M059J (cell line): Measurements from ENCODE around the gene SNX18. TPM values are rescaled to one million over a fixed set of nuclear protein-coding genes. Genes with fewer than 3 reads are reported as not detected.
"Not testable (repeated sequence)": the region's sequence is repeated elsewhere in the genome, so short reads cannot be mapped to it uniquely, and the experiment has no call there.

ENCODE experiments used
- DNase-seq: peaks from one replicate; pipeline ENCODE4 v3.0.0-alpha.2; 2012; ENCODE audit warnings: low read depth
- total RNA-seq: library from RNA; depleted of rRNA; stranded (reverse); fragments of >200 nt; shearing (Covaris generic); gene quantifications from 2 replicates; pipeline ENCODE4 v1.2.3, GENCODE V29; 2014

Gene SNX18
- total RNA-seq, 1 experiment from 2014 or later: 23.9 TPM

DNA sequence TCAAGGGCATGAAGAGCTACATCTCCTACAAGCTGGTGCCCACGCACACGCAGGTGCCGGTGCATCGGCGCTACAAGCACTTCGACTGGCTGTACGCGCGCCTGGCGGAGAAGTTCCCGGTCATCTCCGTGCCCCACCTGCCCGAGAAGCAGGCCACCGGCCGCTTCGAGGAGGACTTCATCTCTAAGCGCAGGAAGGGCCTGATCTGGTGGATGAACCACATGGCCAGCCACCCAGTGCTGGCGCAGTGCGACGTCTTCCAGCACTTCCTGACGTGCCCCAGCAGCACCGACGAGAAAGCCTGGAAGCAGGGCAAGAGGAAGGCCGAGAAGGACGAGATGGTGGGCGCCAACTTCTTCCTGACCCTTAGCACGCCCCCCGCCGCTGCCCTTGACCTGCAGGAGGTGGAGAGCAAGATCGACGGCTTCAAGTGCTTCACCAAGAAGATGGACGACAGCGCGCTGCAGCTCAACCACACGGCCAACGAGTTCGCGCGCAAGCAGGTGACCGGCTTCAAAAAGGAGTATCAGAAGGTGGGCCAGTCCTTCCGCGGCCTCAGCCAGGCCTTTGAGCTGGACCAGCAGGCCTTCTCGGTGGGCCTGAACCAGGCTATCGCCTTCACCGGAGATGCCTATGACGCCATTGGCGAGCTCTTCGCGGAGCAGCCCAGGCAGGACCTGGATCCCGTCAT is 1.4 kb downstream of the SNX18 start:
- DNase-seq: no peak

DNA sequence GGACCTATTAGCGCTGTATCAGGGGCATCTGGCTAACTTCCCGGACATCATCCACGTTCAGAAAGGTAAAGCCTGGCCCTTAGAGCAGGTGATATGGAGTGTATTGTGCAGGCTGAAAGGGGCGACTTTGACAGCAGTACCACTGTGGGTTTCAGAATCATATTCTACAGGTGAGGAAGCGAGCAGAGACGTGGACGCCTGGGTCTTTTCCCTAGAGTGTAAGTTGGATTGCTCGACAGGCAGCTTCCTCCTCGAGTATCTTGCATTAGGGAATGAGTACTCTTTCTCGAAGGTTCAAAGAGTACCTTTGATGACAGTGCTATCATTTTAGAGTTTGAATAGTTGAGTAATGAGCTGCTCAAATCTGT is 1.9 kb downstream of the SNX18 start:
- no peak for DNase-seq

GRCh38 chr5:54520438-54520846 is 2.9 kb downstream of the SNX18 start:
- peak; percentile 66 for DNase-seq

DNA sequence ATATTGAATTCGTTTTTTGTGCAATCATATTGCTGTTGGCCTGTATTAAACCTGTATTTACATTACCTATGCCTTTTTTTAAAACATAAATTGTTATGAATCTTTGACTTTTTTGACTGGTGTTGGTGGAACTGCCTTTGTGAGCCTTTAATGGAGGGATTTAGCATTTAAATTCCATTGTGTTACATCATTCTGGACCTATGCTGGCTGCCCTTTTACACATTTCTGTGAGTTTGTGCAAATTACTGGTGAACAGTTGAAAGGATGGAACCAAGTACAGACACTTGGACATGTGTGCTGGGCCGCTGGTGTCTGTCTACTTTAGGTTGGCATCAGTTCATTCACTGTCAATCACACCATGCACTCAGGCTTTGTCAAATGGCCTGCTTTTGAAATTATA is 3.4 kb downstream of the SNX18 start:
- no peak for DNase-seq

DNA sequence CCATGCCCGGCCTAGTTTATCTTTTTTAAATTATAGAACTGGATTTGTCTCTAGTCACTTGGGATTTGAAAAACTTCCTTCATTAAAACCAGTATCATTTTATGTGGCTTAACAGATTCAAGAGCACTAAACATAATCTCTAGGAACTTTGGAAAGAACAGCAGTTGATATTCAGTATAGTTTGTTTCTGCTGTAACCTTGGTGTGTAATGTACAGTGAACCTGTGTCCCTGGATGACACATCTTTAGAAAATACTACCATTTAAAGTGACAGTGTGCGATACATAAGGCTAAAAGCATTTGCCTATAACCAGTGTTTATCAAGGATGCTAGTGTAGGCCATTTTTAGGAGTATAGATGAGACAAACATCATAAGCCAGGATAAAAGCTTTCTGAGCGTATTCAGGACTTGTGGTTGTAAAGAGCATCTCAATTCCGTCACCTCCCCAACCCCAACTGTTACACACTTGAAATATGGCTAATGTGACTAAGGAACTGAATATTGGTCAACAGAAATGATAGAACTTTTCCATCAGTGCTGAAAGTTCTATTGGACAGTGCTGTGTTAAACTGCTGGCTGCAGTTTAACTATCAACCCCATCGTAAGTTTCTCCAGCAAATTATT is 4.4 kb downstream of the SNX18 start:
- peak; percentile 29 for DNase-seq

DNA sequence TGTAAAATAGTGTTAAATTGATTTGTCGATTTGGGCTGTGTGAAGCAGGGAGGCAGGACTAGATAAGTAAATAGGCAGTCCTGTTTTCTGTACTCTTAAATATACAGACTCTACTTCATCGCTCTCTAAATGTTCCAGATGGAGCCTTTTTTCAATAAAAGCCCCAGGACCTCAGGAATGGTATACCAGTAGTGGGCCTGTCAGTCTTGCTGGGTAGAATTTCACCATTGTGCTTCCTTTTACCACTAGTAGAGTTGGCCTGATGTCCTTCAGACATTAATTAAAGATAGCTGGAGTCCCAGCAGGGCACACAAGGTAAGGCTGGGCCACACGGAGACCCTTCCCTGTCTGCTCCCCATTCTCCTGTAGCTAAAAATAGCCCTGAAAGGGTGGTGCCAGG is 6.0 kb downstream of the SNX18 start:
- no peak for DNase-seq

GRCh38 chr5:54524082-54524481 is 6.5 kb downstream of the SNX18 start:
- no peak for DNase-seq

DNA sequence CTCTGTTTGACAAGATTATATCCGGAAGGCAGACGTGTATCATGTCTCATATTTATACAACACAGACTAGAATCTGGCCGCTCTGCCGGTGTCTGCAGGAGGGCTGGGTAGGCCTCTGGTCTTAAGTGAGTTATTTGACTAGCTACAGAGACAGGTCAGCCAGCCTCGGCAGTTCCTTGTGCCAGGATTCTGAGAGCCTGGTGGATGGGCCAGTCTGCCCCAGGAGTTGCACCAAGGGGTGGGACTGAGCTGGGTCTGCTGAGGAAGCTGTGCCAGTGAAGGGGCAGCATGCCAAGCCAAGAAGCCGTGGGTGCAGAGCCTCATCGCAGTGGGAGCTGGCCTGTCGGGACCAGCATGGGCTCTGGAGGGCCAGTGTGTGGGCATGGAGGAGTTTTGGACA is 7.1 kb downstream of the SNX18 start:
- no peak for DNase-seq

GRCh38 chr5:54525261-54525660 is 7.7 kb downstream of the SNX18 start:
- DNase-seq: no peak

GRCh38 chr5:54525692-54526091 is 8.1 kb downstream of the SNX18 start:
- no peak for DNase-seq

DNA sequence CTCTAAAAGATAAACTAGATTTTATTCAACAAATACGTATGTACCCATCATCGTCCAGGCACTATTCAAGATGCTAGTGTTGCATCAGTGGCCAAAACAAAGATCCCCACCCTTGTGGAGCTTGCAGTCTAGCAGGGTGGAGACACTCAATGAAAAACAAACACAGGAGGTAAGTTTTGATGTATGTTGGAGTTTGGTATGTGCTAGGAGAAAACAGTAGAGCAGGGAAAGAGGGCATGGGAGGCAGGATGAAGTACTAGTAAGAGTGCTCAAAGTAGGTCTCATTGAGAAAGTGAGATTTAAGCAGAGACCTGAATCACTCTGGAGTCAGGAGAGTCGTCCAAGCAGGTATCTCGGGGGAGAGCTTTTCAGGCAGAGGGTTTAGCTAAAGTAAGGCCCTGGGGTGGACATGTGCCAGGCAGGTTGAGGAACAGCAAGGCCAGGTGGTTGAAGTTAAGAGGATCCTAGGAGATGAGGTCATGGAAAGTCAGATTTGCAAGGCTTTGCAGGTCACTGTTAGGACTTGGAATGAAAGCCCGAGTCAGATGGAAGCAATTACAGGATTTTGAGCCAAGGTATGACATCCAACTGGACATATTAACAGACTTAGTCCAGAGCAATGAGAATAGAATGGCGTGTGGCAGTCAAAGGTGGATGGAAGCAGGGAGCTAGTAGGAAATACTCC is 9.2 kb downstream of the SNX18 start:
- no peak for DNase-seq

GRCh38 chr5:54528633-54529209 is 11.2 kb downstream of the SNX18 start:
- no peak for DNase-seq

- peak; percentile 43 for DNase-seq
These were observed 12.0 kb downstream of the SNX18 start for GRCh38 chr5:54529565-54529964.

GRCh38 chr5:54531546-54531945 is 14.0 kb downstream of the SNX18 start:
- peak; percentile 31 for DNase-seq

- DNase-seq: no peak
These were observed 16.1 kb downstream of the SNX18 start for GRCh38 chr5:54533541-54534190.

GRCh38 chr5:54534191-54535004 is 16.8 kb downstream of the SNX18 start:
- no peak for DNase-seq

- no peak for DNase-seq
These were observed 17.7 kb downstream of the SNX18 start for GRCh38 chr5:54535149-54535844.

DNA sequence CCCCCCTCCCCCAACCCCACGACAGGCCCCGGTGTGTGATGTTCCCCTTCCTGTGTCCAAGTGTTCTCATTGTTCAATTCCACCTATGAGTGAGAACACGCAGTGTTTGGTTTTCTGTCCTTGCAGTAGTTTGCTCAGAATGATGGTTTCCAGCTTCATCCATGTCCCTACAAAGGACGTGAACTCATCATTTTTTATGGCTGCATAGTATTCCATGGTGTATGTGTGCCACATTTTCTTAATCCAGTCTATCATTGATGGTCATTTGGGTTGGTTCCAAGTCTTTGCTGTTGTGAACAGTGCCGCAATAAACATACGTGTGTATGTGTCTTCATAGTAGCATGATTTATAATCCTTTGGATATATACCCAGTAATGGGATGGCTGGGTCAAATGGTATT is 18.8 kb downstream of the SNX18 start:
- DNase-seq: not testable (repeated sequence)

DNA sequence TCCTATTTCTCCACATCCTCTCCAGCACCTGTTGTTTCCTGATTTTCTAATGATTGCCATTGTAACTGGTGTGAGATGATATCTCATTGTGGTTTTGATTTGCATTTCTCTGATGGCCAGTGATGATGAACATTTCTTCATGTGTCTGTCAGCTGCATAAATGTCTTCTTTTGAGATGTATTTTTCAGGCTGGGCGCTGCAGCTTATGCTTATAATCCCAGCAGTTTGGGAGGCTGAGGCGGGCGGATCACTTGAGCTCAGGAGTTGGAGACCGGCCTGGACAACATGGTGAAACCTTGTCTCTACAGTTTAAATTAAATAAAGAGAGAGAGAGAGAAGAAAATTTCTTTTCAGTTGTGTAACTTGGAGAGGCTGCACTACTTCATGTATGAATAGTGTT is 19.3 kb downstream of the SNX18 start:
- DNase-seq: not testable (repeated sequence)

DNA sequence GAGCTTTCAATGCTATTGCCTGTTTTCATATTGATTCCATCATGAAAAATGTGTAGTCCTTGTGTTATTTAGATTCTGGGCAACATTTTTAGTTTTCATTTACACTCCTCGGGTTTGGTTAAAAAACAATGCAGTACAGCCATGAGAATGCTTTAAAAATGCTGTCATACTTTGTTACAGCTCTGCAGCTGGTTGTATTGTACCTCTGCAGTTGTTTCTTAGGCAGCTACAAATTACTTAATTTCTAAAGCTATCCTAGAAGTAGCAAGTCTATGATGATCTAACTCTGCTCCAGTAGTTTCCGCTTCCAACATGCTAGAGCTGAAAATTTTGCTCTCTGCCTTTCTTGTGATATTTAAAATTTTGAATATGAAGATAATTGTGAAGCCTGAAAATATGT is 20.2 kb downstream of the SNX18 start:
- no peak for DNase-seq

DNA sequence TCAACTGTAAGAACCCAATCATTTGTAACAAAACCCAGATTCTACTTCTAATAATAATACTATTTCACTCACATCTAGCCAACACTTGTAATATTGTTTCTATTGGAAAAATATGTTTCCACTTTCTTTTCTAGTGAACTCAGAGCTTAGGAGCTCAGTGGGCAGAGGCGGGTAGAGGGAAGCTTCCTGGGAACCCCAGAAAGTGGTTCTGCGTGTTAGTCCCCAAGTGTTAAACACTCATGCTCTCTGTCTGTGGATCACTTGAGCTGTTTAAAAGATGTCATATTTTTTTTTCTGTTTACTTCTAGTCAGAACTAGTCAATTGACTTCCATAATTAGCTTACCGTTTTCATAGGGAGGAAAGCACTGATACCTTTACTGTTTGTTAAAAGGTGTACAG is 20.6 kb downstream of the SNX18 start:
- no peak for DNase-seq
